Colonic mucosa (tissue), 4 donors: ENCODE results near the gene MSI2. TPM values are rescaled to one million over a fixed set of nuclear protein-coding genes. Genes with fewer than 3 reads are reported as not detected.

Experiments
- DNase-seq: peaks from one replicate; pipeline ENCODE4 v3.0.0-alpha.2; 2020
- H3K27ac ChIP-seq: fragments of 200-600 bp; one replicate; pipeline ENCODE4 v1.8.0; 2021
- H3K27me3 ChIP-seq: fragments of 200-600 bp; one replicate; pipeline ENCODE4 v1.8.0; 2021
- H3K36me3 ChIP-seq: fragments of 200-600 bp; one replicate; pipeline ENCODE4 v1.8.0; 2021
- H3K4me1 ChIP-seq: fragments of 200-600 bp; one replicate; pipeline ENCODE4 v1.8.0; 2021; ENCODE audit warnings: mild to moderate bottlenecking
- H3K4me3 ChIP-seq: fragments of 200-600 bp; one replicate; pipeline ENCODE4 v1.8.0; 2021
- H3K9ac ChIP-seq, 2 donors: one replicate each; pipeline ENCODE4 v1.7.0; 2013; ENCODE audit warnings: control low read depth in 2 of 2, low read depth in 2 of 2, low read length in 2 of 2
- H3K9me3 ChIP-seq: fragments of 200-600 bp; one replicate; pipeline ENCODE4 v1.8.0; 2021
- CTCF ChIP-seq: fragments of 200-600 bp; IDR thresholded peaks from one replicate; pipeline ENCODE4 v1.8.0; 2022; ENCODE audit warnings: antibody characterized with exemption, mild to moderate bottlenecking
- intact Hi-C: fragments of 100-400 bp; cut with DNase I; formaldehyde crosslinking; loops from one replicate; pipeline ENCODE4 v1.14.1; 2022
- total RNA-seq, 2 donors: library from RNA; stranded (reverse); fragmentation: NEBNext Ultra II Directional in 1 of 2; extraction: Animal tissue kit (Norgen Biotek cat#: 25700) in 1 of 2; gene quantifications; one replicate each; pipeline ENCODE4 v1.2.1, GENCODE V29; 2021
- donor health status: healthy.
- donor health status: DM: no; HTN: no; CAD: no.
- donor health status: DM: no; HTN: no; CAD: no.

MSI2 gene
- total RNA-seq, 2 donors from 2014 or later, result 61.6 to 75.4 TPM

- Histone ChIP-seq H3K36me3 (no peaks in the 10 kb centered on the region), H3K27ac (no peak overlapping the region), H3K27me3 (no peaks in the 10 kb centered on the region), H3K9ac (no peak overlapping the region), H3K9me3 (no peaks in the 10 kb centered on the region), H3K4me1 (no peaks in the 10 kb centered on the region), H3K4me3 (no peak overlapping the region)
- intact Hi-C loops, result no loop called here
- no peak for DNase-seq
- no peak for TF ChIP-seq CTCF
Measured at GRCh38 chr17:57317079-57317478, 60.8 kb downstream of the MSI2 start.

GRCh38 chr17:57318913-57319312 is 62.6 kb downstream of the MSI2 start:
- no peak overlapping the region for H3K4me3 ChIP-seq
- H3K36me3 ChIP-seq, result no peaks in the 10 kb centered on the region
- no peak for TF ChIP-seq CTCF
- intact Hi-C loops, result no loop called here
- H3K4me1 ChIP-seq, result no peaks in the 10 kb centered on the region
- no peak for DNase-seq
- no peak overlapping the region for H3K9ac ChIP-seq
- H3K9me3 ChIP-seq, result no peaks in the 10 kb centered on the region
- no peak overlapping the region for H3K27ac ChIP-seq
- no peaks in the 10 kb centered on the region for H3K27me3 ChIP-seq

- Histone ChIP-seq H3K9ac (no peak overlapping the region), H3K36me3 (no peaks in the 10 kb centered on the region), H3K9me3 (no peaks in the 10 kb centered on the region), H3K4me3 (no peak overlapping the region), H3K27ac (no peak overlapping the region), H3K27me3 (no peaks in the 10 kb centered on the region), H3K4me1 (no peaks in the 10 kb centered on the region)
- no peak for DNase-seq
- intact Hi-C loops, result no loop called here
- TF ChIP-seq CTCF, result no peak
Measured at GRCh38 chr17:57319806-57320205, 63.5 kb downstream of the MSI2 start.

GRCh38 chr17:57323391-57323790 is 67.1 kb downstream of the MSI2 start:
- TF ChIP-seq CTCF, result no peak
- H3K36me3 ChIP-seq, result no peaks in the 10 kb centered on the region
- no peaks in the 10 kb centered on the region for H3K4me1 ChIP-seq
- H3K9me3 ChIP-seq, result no peaks in the 10 kb centered on the region
- H3K27ac ChIP-seq, result no peak overlapping the region
- no peak overlapping the region for H3K9ac ChIP-seq
- DNase-seq, result no peak
- intact Hi-C loops, result no loop called here
- no peaks in the 10 kb centered on the region for H3K27me3 ChIP-seq
- H3K4me3 ChIP-seq, result no peak overlapping the region

- no peak for DNase-seq
- Histone ChIP-seq H3K4me3 (no peak overlapping the region), H3K9me3 (no peaks in the 10 kb centered on the region), H3K27me3 (no peaks in the 10 kb centered on the region), H3K4me1 (no peaks in the 10 kb centered on the region), H3K27ac (no peak overlapping the region), H3K9ac (no peak overlapping the region), H3K36me3 (no peaks in the 10 kb centered on the region)
- TF ChIP-seq CTCF, result no peak
- intact Hi-C loops, result no loop called here
Measured at GRCh38 chr17:57324060-57324459, 67.7 kb downstream of the MSI2 start.

- H3K9me3 ChIP-seq, result no peaks in the 10 kb centered on the region
- no peak overlapping the region for H3K4me3 ChIP-seq
- DNase-seq, result no peak
- intact Hi-C loops, result no loop called here
- H3K27ac ChIP-seq, result no peak overlapping the region
- H3K27me3 ChIP-seq, result no peaks in the 10 kb centered on the region
- H3K4me1 ChIP-seq, result no peaks in the 10 kb centered on the region
- H3K36me3 ChIP-seq, result no peaks in the 10 kb centered on the region
- TF ChIP-seq CTCF, result no peak
- no peak overlapping the region for H3K9ac ChIP-seq
Measured at GRCh38 chr17:57324631-57325030, 68.3 kb downstream of the MSI2 start.
